Hepatocyte (in vitro differentiated cells): ENCODE measurements around the gene ISL2. TPM values are rescaled to one million over a fixed set of nuclear protein-coding genes. Genes with fewer than 3 reads are reported as not detected.

Experiments used
- DNase-seq: peaks from one replicate; pipeline ENCODE4 v3.0.0-alpha.2; 2016; ENCODE audit warnings: low spot score
- H2AFZ ChIP-seq: fragments of 200-600 bp; sonication (generic); 2 replicates; pipeline ENCODE4 v1.6.0; 2016; ENCODE audit warnings: antibody characterized with exemption, mild to moderate bottlenecking
- H3K27ac ChIP-seq: fragments of 200-600 bp; sonication (generic); 2 replicates; pipeline ENCODE4 v1.5.1; 2016; ENCODE audit warnings: mild to moderate bottlenecking
- H3K27me3 ChIP-seq: fragments of 200-600 bp; sonication (generic); 2 replicates; pipeline ENCODE4 v1.6.1; 2016
- H3K36me3 ChIP-seq: fragments of 200-600 bp; sonication (generic); replicated peaks from 2 replicates; pipeline ENCODE4 v1.5.1; 2016; ENCODE audit warnings: low read depth; ENCODE audit not compliant: insufficient read depth
- H3K4me1 ChIP-seq: fragments of 200-600 bp; sonication (generic); 2 replicates; pipeline ENCODE4 v1.5.1; 2016; ENCODE audit warnings: mild to moderate bottlenecking, moderate library complexity; ENCODE audit not compliant: insufficient read depth
- H3K4me2 ChIP-seq: fragments of 200-600 bp; sonication (generic); 2 replicates; pipeline ENCODE4 v1.6.0; 2016
- H3K4me3 ChIP-seq: fragments of 200-600 bp; sonication (generic); 2 replicates; pipeline ENCODE4 v1.5.1; 2016; ENCODE audit warnings: mild to moderate bottlenecking
- H3K79me2 ChIP-seq: fragments of 200-600 bp; sonication (generic); 2 replicates; pipeline ENCODE4 v1.6.0; 2017; ENCODE audit warnings: mild to moderate bottlenecking
- H3K9me2 ChIP-seq: fragments of 200-600 bp; sonication (generic); replicated peaks from 2 replicates; pipeline ENCODE4 v1.6.0; 2017; ENCODE audit warnings: mild to moderate bottlenecking; ENCODE audit not compliant: insufficient read depth
- H3K9me3 ChIP-seq: fragments of 200-600 bp; sonication (generic); 2 replicates; pipeline ENCODE4 v1.5.1; 2016; ENCODE audit warnings: low read depth, mild to moderate bottlenecking
- H4K20me1 ChIP-seq: fragments of 200-600 bp; sonication (generic); 2 replicates; pipeline ENCODE4 v1.6.0; 2016; ENCODE audit warnings: mild to moderate bottlenecking; ENCODE audit not compliant: insufficient read depth, poor library complexity, severe bottlenecking
- CTCF ChIP-seq: fragments of 200-600 bp; sonication (generic); IDR thresholded peaks from 2 replicates; pipeline ENCODE4 v1.5.1; 2016; ENCODE audit warnings: antibody characterized with exemption, mild to moderate bottlenecking; ENCODE audit not compliant: poor library complexity
- EZH2 ChIP-seq: fragments of 200-600 bp; sonication (generic); IDR thresholded peaks from 2 replicates; pipeline ENCODE4 v1.6.1; 2016; ENCODE audit warnings: antibody characterized with exemption, mild to moderate bottlenecking, borderline replicate concordance
- EZH2phosphoT487 ChIP-seq: fragments of 200-600 bp; sonication (generic); IDR thresholded peaks from one replicate; pipeline ENCODE4 v1.6.1; 2018; ENCODE audit warnings: antibody characterized with exemption, mild to moderate bottlenecking, low read depth, moderate library complexity; ENCODE audit not compliant: unreplicated experiment, severe bottlenecking
- WGBS: methylation state at CpG from one replicate; pipeline ENCODE4 v1.1.6; 2016; ENCODE audit warnings: low lambda C conversion rate; ENCODE audit errors: missing lambda C conversion rate; 5-methylcytosine and 5-hydroxymethylcytosine counted together
- polyA plus RNA-seq: library from polyadenylated mRNA; unstranded; fragments of >200 nt; fragmentation: Nextera tagmentation; extraction: Ambion mirVana; gene quantifications from 2 replicates; pipeline ENCODE4 v1.2.1, GENCODE V29; 2016
- total RNA-seq: library from RNA; depleted of rRNA; stranded (reverse); fragments of >200 nt; gene quantifications from 2 replicates; pipeline ENCODE4 v1.2.3, GENCODE V29; 2014

Gene ISL2
- total and polyA plus RNA-seq, 2 experiments from 2014 or later: 3.9 to 4.7 TPM

GRCh38 chr15:76320012-76320411 lies 16.6 kb upstream of the ISL2 start:
- H3K4me2 ChIP-seq: no peak overlapping the region
- H3K9me2 ChIP-seq: no peaks in the 10 kb centered on the region
- no peaks in the 10 kb centered on the region for H3K4me1 ChIP-seq
- DNase-seq: no peak
- no peak for TF ChIP-seq EZH2phosphoT487
- TF ChIP-seq EZH2: no peak
- no peak for TF ChIP-seq CTCF
- H3K27ac ChIP-seq: no peak overlapping the region
- H3K27me3 ChIP-seq: no peaks in the 10 kb centered on the region
- H4K20me1 ChIP-seq: no peaks in the 10 kb centered on the region
- WGBS: 94% methylated on average over 6 of the region's 6 CpGs
- no peaks in the 10 kb centered on the region for H3K36me3 ChIP-seq
- no peaks in the 10 kb centered on the region for H3K9me3 ChIP-seq
- H2AFZ ChIP-seq: no peak overlapping the region
- H3K4me3 ChIP-seq: no peak overlapping the region
- H3K79me2 ChIP-seq: no peaks in the 10 kb centered on the region

- WGBS: 42% methylated on average over 10 of the region's 10 CpGs
- Histone ChIP-seq H4K20me1 (no peaks in the 10 kb centered on the region), H3K27ac (no peak overlapping the region), H2AFZ (no peak overlapping the region), H3K9me3 (no peaks in the 10 kb centered on the region), H3K4me3 (no peak overlapping the region), H3K4me2 (no peak overlapping the region), H3K79me2 (no peaks in the 10 kb centered on the region), H3K9me2 (no peaks in the 10 kb centered on the region), H3K27me3 (no peaks in the 10 kb centered on the region), H3K36me3 (no peaks in the 10 kb centered on the region), H3K4me1 (no peaks in the 10 kb centered on the region)
- no peak for DNase-seq
- no peak for TF ChIP-seq EZH2
- TF ChIP-seq EZH2phosphoT487: no peak
- TF ChIP-seq CTCF: no peak
Observed at GRCh38 chr15:76321171-76321570, 15.4 kb upstream of the ISL2 start.

- Histone ChIP-seq H3K27me3 (no peaks in the 10 kb centered on the region), H4K20me1 (no peaks in the 10 kb centered on the region), H2AFZ (no peak overlapping the region), H3K4me2 (no peak overlapping the region), H3K36me3 (no peaks in the 10 kb centered on the region), H3K4me1 (no peaks in the 10 kb centered on the region), H3K27ac (no peak overlapping the region), H3K9me2 (no peaks in the 10 kb centered on the region), H3K79me2 (no peaks in the 10 kb centered on the region), H3K9me3 (no peaks in the 10 kb centered on the region), H3K4me3 (no peak overlapping the region)
- TF ChIP-seq EZH2phosphoT487 (no peak), CTCF (no peak), EZH2 (no peak)
- WGBS: 69% methylated on average over 5 of the region's 5 CpGs
- no peak for DNase-seq
Observed at GRCh38 chr15:76321602-76322001, 15.0 kb upstream of the ISL2 start.

- H3K36me3 ChIP-seq: no peaks in the 10 kb centered on the region
- H2AFZ ChIP-seq: no peak overlapping the region
- H3K79me2 ChIP-seq: no peaks in the 10 kb centered on the region
- no peak for TF ChIP-seq CTCF
- TF ChIP-seq EZH2: no peak
- TF ChIP-seq EZH2phosphoT487: no peak
- WGBS: 75% methylated on average over 3 of the region's 3 CpGs
- no peak overlapping the region for H3K4me2 ChIP-seq
- no peaks in the 10 kb centered on the region for H3K4me1 ChIP-seq
- no peak overlapping the region for H3K27ac ChIP-seq
- H3K27me3 ChIP-seq: no peaks in the 10 kb centered on the region
- no peak overlapping the region for H3K4me3 ChIP-seq
- H4K20me1 ChIP-seq: no peaks in the 10 kb centered on the region
- no peaks in the 10 kb centered on the region for H3K9me3 ChIP-seq
- no peaks in the 10 kb centered on the region for H3K9me2 ChIP-seq
- no peak for DNase-seq
Observed at GRCh38 chr15:76324066-76324465, 12.5 kb upstream of the ISL2 start.
